WTC11 (cell line): Measurements from ENCODE around the gene USH2A. TPM values are rescaled to one million over a fixed set of nuclear protein-coding genes. Genes with fewer than 3 reads are reported as not detected.

Experiments used
- ATAC-seq: fragments of 200-7000 bp; cut with Tn5 transposase; 2 replicates; pipeline ENCODE4 v1.10.0; 2021; ENCODE audit warnings: mild to moderate bottlenecking, moderate library complexity
- CTCF ChIA-PET: fragments of 300-600 bp; sonication (Branson Sonifier 250); formaldehyde crosslinking; loops from one replicate; lab custom pipeline; 2021; ENCODE audit warnings: antibody characterized with exemption; lab: Charles Lee
- POLR2A ChIA-PET: fragments of 350-600 bp; sonication (Branson Sonifier 250); formaldehyde crosslinking; loops from one replicate; lab custom pipeline; 2021; ENCODE audit warnings: antibody characterized with exemption; lab: Charles Lee
- DNase-seq: peaks from one replicate; pipeline ENCODE4 v3.0.0; 2021; ENCODE audit warnings: low spot score
- H3K27ac Mint-ChIP-seq: 2 replicates; pipeline ENCODE4 v1.8.0; 2021; ENCODE audit warnings: mixed read lengths
- H3K27me3 Mint-ChIP-seq: 2 replicates; pipeline ENCODE4 v1.8.0; 2021; ENCODE audit warnings: low read depth, mild to moderate bottlenecking, moderate library complexity, mixed read lengths
- H3K36me3 Mint-ChIP-seq: 2 replicates; pipeline ENCODE4 v1.8.0; 2021; ENCODE audit warnings: mixed read lengths
- H3K4me1 Mint-ChIP-seq: 2 replicates; pipeline ENCODE4 v1.8.0; 2022; ENCODE audit warnings: mixed read lengths
- H3K4me3 Mint-ChIP-seq: 2 replicates; pipeline ENCODE4 v1.8.0; 2021; ENCODE audit warnings: mild to moderate bottlenecking, moderate library complexity, mixed read lengths
- H3K9me3 Mint-ChIP-seq: 2 replicates; pipeline ENCODE4 v1.8.0; 2021; ENCODE audit warnings: mixed read lengths
- CREB1 ChIP-seq: sonication (generic); formaldehyde crosslinking; IDR thresholded peaks from 2 replicates; pipeline ENCODE4 v1.8.0; 2023; ENCODE audit warnings: mild to moderate bottlenecking, missing genetic modification reagents
- EMX1 ChIP-seq: fragments of 250-450 bp; sonication (Bioruptor Pico); IDR thresholded peaks from 2 replicates; pipeline ENCODE4 v1.8.0; 2021; ENCODE audit warnings: mild to moderate bottlenecking
- HMGA2 ChIP-seq: fragments of 250-450 bp; sonication (Bioruptor Pico); IDR thresholded peaks from 2 replicates; pipeline ENCODE4 v1.4.0; 2021; ENCODE audit warnings: mild to moderate bottlenecking, moderate library complexity
- NFE2L1 ChIP-seq: sonication (generic); formaldehyde crosslinking; IDR thresholded peaks from 2 replicates; pipeline ENCODE4 v1.8.1; 2023; ENCODE audit warnings: missing genetic modification reagents
- NR2C2 ChIP-seq: sonication (generic); formaldehyde crosslinking; IDR thresholded peaks from 2 replicates; pipeline ENCODE4 v1.8.0; 2022; ENCODE audit warnings: mild to moderate bottlenecking, missing genetic modification reagents
- PRRX2 ChIP-seq: fragments of 250-450 bp; sonication (Bioruptor Pico); IDR thresholded peaks from 2 replicates; pipeline ENCODE4 v1.8.0; 2021; ENCODE audit warnings: mild to moderate bottlenecking
- RELA ChIP-seq: sonication (generic); formaldehyde crosslinking; IDR thresholded peaks from 2 replicates; pipeline ENCODE4 v1.8.1; 2022; ENCODE audit warnings: missing genetic modification reagents, mild to moderate bottlenecking, borderline replicate concordance
- STAT6 ChIP-seq: sonication (generic); formaldehyde crosslinking; conservative IDR thresholded peaks from 2 replicates; pipeline ENCODE4 v1.8.1; 2023; ENCODE audit warnings: mild to moderate bottlenecking, low read depth, missing genetic modification reagents, moderate library complexity
- TEAD1 ChIP-seq: sonication (generic); formaldehyde crosslinking; IDR thresholded peaks from 2 replicates; pipeline ENCODE4 v1.8.0; 2022; ENCODE audit warnings: mild to moderate bottlenecking, missing genetic modification reagents
- ZNF121 ChIP-seq: sonication (generic); formaldehyde crosslinking; IDR thresholded peaks from 2 replicates; pipeline ENCODE4 v1.8.0; 2023; ENCODE audit warnings: missing genetic modification reagents
- ZNF671 ChIP-seq: fragments of 250-450 bp; sonication (Bioruptor Pico); IDR thresholded peaks from 2 replicates; pipeline ENCODE4 v1.8.0; 2021; ENCODE audit warnings: mild to moderate bottlenecking
- total RNA-seq: library from RNA; stranded (reverse); gene quantifications from 3 replicates; pipeline ENCODE4 v1.2.3, GENCODE V29; 2021
- TF ChIP-seq, protein P1 (sequence below): sonication (generic); formaldehyde crosslinking; IDR thresholded peaks from 2 replicates; pipeline ENCODE4 v1.8.1; 2022; ENCODE audit warnings: mild to moderate bottlenecking, missing genetic modification reagents, moderate library complexity, borderline replicate concordance
- TF ChIP-seq, protein P2 (sequence below): sonication (generic); formaldehyde crosslinking; IDR thresholded peaks from 2 replicates; pipeline ENCODE4 v1.8.1; 2023; ENCODE audit warnings: mild to moderate bottlenecking, missing genetic modification reagents, borderline replicate concordance
- TF ChIP-seq, protein P3 (sequence below): sonication (generic); formaldehyde crosslinking; IDR thresholded peaks from 2 replicates; pipeline ENCODE4 v1.8.1; 2022; ENCODE audit warnings: missing genetic modification reagents, borderline replicate concordance

USH2A gene
- total RNA-seq, 1 experiment from 2014 or later, result 0.37 TPM

GRCh38 chr1:216462066-216462775, 39.0 kb upstream of the USH2A start:
- POLR2A ChIA-PET, result no interaction called here
- TF ChIP-seq NR2C2 (CRISPR knock-in tag) (no peak), CREB1 (CRISPR knock-in tag) (no peak), ZNF121 (CRISPR knock-in tag) (no peak)
- H3K9me3 Mint-ChIP-seq, result no peaks in the 10 kb centered on the region
- no peaks in the 10 kb centered on the region for H3K36me3 Mint-ChIP-seq
- CTCF ChIA-PET, result no interaction called here
- no peaks in the 10 kb centered on the region for H3K27me3 Mint-ChIP-seq
- H3K27ac Mint-ChIP-seq, result no peak overlapping the region
- no peak for ATAC-seq
- no peak for DNase-seq
- H3K4me3 Mint-ChIP-seq, result no peak overlapping the region
- H3K4me1 Mint-ChIP-seq, result peaks cover 15% of the 10 kb centered on the region

DNA sequence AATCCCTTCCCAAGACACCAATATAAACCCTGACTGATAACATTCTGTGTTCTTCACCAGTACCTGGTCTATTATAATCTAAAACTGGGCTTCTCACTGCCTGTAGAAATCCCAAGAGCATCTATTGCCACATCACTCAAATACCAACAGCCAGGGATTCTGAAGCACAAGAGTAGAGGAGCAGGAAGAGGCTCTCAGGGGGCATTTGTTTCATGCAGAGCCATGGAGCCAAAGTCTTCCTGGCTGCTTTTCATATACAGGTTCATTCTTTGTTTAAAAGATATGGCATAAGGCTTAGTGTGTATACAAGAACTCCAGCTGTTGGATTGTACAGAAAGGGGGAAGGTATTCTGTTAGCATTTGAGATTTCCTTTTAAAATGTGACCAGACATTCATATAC, 38.2 kb upstream of the USH2A start:
- H3K9me3 Mint-ChIP-seq, result no peaks in the 10 kb centered on the region
- DNase-seq (no peak), ATAC-seq (no peak)
- TF ChIP-seq STAT6 (CRISPR knock-in tag) (no peak), HMGA2 (CRISPR knock-in tag) (no peak), RELA (CRISPR knock-in tag) (no peak), NFE2L1 (no peak), EMX1 (CRISPR knock-in tag) (no peak), ZNF671 (CRISPR knock-in tag) (no peak), TEAD1 (CRISPR knock-in tag) (no peak), PRRX2 (CRISPR knock-in tag) (no peak)
- TF ChIP-seq, protein P1, sequence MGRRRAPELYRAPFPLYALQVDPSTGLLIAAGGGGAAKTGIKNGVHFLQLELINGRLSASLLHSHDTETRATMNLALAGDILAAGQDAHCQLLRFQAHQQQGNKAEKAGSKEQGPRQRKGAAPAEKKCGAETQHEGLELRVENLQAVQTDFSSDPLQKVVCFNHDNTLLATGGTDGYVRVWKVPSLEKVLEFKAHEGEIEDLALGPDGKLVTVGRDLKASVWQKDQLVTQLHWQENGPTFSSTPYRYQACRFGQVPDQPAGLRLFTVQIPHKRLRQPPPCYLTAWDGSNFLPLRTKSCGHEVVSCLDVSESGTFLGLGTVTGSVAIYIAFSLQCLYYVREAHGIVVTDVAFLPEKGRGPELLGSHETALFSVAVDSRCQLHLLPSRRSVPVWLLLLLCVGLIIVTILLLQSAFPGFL (CRISPR knock-in tag), result no peak
- TF ChIP-seq, protein P2, sequence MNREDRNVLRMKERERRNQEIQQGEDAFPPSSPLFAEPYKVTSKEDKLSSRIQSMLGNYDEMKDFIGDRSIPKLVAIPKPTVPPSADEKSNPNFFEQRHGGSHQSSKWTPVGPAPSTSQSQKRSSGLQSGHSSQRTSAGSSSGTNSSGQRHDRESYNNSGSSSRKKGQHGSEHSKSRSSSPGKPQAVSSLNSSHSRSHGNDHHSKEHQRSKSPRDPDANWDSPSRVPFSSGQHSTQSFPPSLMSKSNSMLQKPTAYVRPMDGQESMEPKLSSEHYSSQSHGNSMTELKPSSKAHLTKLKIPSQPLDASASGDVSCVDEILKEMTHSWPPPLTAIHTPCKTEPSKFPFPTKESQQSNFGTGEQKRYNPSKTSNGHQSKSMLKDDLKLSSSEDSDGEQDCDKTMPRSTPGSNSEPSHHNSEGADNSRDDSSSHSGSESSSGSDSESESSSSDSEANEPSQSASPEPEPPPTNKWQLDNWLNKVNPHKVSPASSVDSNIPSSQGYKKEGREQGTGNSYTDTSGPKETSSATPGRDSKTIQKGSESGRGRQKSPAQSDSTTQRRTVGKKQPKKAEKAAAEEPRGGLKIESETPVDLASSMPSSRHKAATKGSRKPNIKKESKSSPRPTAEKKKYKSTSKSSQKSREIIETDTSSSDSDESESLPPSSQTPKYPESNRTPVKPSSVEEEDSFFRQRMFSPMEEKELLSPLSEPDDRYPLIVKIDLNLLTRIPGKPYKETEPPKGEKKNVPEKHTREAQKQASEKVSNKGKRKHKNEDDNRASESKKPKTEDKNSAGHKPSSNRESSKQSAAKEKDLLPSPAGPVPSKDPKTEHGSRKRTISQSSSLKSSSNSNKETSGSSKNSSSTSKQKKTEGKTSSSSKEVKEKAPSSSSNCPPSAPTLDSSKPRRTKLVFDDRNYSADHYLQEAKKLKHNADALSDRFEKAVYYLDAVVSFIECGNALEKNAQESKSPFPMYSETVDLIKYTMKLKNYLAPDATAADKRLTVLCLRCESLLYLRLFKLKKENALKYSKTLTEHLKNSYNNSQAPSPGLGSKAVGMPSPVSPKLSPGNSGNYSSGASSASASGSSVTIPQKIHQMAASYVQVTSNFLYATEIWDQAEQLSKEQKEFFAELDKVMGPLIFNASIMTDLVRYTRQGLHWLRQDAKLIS (CRISPR knock-in tag), result no peak
- TF ChIP-seq, protein P3, sequence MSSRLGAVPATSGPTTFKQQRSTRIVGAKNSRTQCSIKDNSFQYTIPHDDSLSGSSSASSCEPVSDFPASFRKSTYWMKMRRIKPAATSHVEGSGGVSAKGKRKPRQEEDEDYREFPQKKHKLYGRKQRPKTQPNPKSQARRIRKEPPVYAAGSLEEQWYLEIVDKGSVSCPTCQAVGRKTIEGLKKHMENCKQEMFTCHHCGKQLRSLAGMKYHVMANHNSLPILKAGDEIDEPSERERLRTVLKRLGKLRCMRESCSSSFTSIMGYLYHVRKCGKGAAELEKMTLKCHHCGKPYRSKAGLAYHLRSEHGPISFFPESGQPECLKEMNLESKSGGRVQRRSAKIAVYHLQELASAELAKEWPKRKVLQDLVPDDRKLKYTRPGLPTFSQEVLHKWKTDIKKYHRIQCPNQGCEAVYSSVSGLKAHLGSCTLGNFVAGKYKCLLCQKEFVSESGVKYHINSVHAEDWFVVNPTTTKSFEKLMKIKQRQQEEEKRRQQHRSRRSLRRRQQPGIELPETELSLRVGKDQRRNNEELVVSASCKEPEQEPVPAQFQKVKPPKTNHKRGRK, result no peak
- H3K4me1 Mint-ChIP-seq, result peaks cover 22% of the 10 kb centered on the region
- CTCF ChIA-PET, result no interaction called here
- H3K36me3 Mint-ChIP-seq, result no peaks in the 10 kb centered on the region
- no peaks in the 10 kb centered on the region for H3K27me3 Mint-ChIP-seq
- H3K27ac Mint-ChIP-seq, result peak overlapping the region; percentile 62; the same call in 1 of the 2 replicates
- POLR2A ChIA-PET, result no interaction called here
- no peak overlapping the region for H3K4me3 Mint-ChIP-seq
